ENCODE results near the gene PSMA7. TPM values are rescaled to one million over a fixed set of nuclear protein-coding genes. Genes with fewer than 3 reads are reported as not detected.
A peak's percentile ranks its signal among the peaks of the same experiment; 100 is the strongest.

The PSMA7 gene
- total RNA-seq, 1 experiment from 2014 or later, result 702 TPM

GRCh38 chr20:62123450-62124118 lies 19.6 kb downstream of the PSMA7 start:
- no peak for DNase-seq
- peaks cover 28% of the 10 kb centered on the region for H3K36me3 ChIP-seq (ENCODE audit: control insufficient read depth, insufficient read depth, low read length)
- peak overlapping the region; percentile 96 for H3K4me3 ChIP-seq (ENCODE audit: low read depth, low read length)
- Mint-ChIP-seq H3K27me3 (ENCODE audit: insufficient read depth, unreplicated experiment) (peaks cover 4% of the 10 kb centered on the region), H3K36me3 (ENCODE audit: insufficient read depth, unreplicated experiment) (peaks cover 52% of the 10 kb centered on the region), H3K9me3 (ENCODE audit: unreplicated experiment) (no peaks in the 10 kb centered on the region), H3K4me3 (ENCODE audit: unreplicated experiment) (peak overlapping the region; percentile 76), H3K4me1 (ENCODE audit: low read depth, unreplicated experiment) (peaks cover 28% of the 10 kb centered on the region), H3K27ac (ENCODE audit: unreplicated experiment) (peak overlapping the region; percentile 65)
- TSS peak; percentile 27 for BruUV-seq (replicated peaks)
- H3K27me3 ChIP-seq (replicated peaks; ENCODE audit: control insufficient read depth, insufficient read depth, low read length), result no peaks in the 10 kb centered on the region
- intact Hi-C loops (cut with micrococcal nuclease; ENCODE audit: unreplicated experiment), result loop anchor here (2.0 to 5.0 kb wide), 2 partner anchors 13 to 111 kb away; no protein-coding TSS in a partner anchor
- ChIA-PET POLR2A (no interaction called here), CTCF (interaction anchor here (1.1 to 2.6 kb wide), 3 partner anchors 57 to 113 kb away, joined by 3 to 26 read pairs (median 6); no protein-coding TSS in a partner anchor)
- TF ChIP-seq CTCF (IDR thresholded peaks at IDR 0.05; ENCODE audit: insufficient read depth in 1 of 2, low read depth in 1 of 2, low read length in 1 of 2, severe bottlenecking in 1 of 2, unreplicated experiment in 1 of 2), result peak in 1 of 2 experiments; percentile 27
- H3K4me1 ChIP-seq, result peaks cover 19% of the 10 kb centered on the region
- no peaks in the 10 kb centered on the region for H3K9me3 ChIP-seq

GRCh38 chr20:62122654-62123449 lies 20.3 kb downstream of the PSMA7 start:
- H3K27ac Mint-ChIP-seq (ENCODE audit: unreplicated experiment), result peak overlapping the region; percentile 65

More at GRCh38 chr20:62122654-62123449, 20.3 kb downstream of the PSMA7 start:
- Histone ChIP-seq H3K4me3 (ENCODE audit: low read depth, low read length) (peak overlapping the region; percentile 96), H3K27me3 (replicated peaks; ENCODE audit: control insufficient read depth, insufficient read depth, low read length) (no peaks in the 10 kb centered on the region), H3K9me3 (no peaks in the 10 kb centered on the region), H3K36me3 (ENCODE audit: control insufficient read depth, insufficient read depth, low read length) (peaks cover 24% of the 10 kb centered on the region), H3K4me1 (peaks cover 19% of the 10 kb centered on the region)
- peak; percentile 70 to 87 for DNase-seq
- Mint-ChIP-seq H3K9me3 (ENCODE audit: unreplicated experiment) (no peaks in the 10 kb centered on the region), H3K4me3 (ENCODE audit: unreplicated experiment) (peak overlapping the region; percentile 76), H3K36me3 (ENCODE audit: insufficient read depth, unreplicated experiment) (peaks cover 46% of the 10 kb centered on the region), H3K27me3 (ENCODE audit: insufficient read depth, unreplicated experiment) (peaks cover 4% of the 10 kb centered on the region), H3K4me1 (ENCODE audit: low read depth, unreplicated experiment) (peaks cover 28% of the 10 kb centered on the region)
- POLR2A ChIA-PET, result interaction anchor here (0.6 to 2.2 kb wide), 7 partner anchors 17 to 672 kb away, joined by 3 to 67 read pairs (median 5); partner anchors contain the start of genes ADRM1 and TAF4
- BruUV-seq (replicated peaks), result no TSS peak
- no peak for TF ChIP-seq CTCF (IDR thresholded peaks at IDR 0.05; ENCODE audit: insufficient read depth in 1 of 2, low read depth in 1 of 2, low read length in 1 of 2, severe bottlenecking in 1 of 2, unreplicated experiment in 1 of 2)
- CTCF ChIA-PET, result interaction anchor here (1.0 to 2.6 kb wide), 5 partner anchors 15 to 112 kb away, joined by 3 to 26 read pairs (median 5); partner anchors contain the start of genes PSMA7 and TAF4
- intact Hi-C loops (cut with micrococcal nuclease; ENCODE audit: unreplicated experiment), result loop anchor here (1.0 to 5.0 kb wide), 4 partner anchors 14 to 111 kb away; partner anchors contain the start of genes PSMA7 and SS18L1
